Effector memory CD8-positive, alpha-beta T cell (primary cell): ENCODE measurements around the gene DDO.
A peak's percentile ranks its signal among the peaks of the same experiment; 100 is the strongest.

Source experiments
- ATAC-seq: fragments of 150-1000 bp; cut with Tn5 transposase; replicated peaks from 2 replicates; pipeline ENCODE4 v1.10.0; 2021; ENCODE audit warnings: mild to moderate bottlenecking, moderate library complexity
- DNase-seq, 3 experiments: peaks; one replicate each; pipeline ENCODE4 v3.0.0; 2021
- H3K27ac Mint-ChIP-seq, 2 donors: one replicate each; pipeline ENCODE4 v1.8.0; 2022; ENCODE audit warnings: mild to moderate bottlenecking in 2 of 2, mixed read lengths in 2 of 2, moderate library complexity in 2 of 2
- H3K27me3 Mint-ChIP-seq, 2 donors: one replicate each; pipeline ENCODE4 v1.8.0; 2022; ENCODE audit warnings: mixed read lengths in 2 of 2
- H3K36me3 Mint-ChIP-seq: one replicate; pipeline ENCODE4 v1.8.0; 2022; ENCODE audit warnings: mild to moderate bottlenecking, moderate library complexity, mixed read lengths; ENCODE audit not compliant: insufficient read depth
- H3K4me1 Mint-ChIP-seq, 2 donors: one replicate each; pipeline ENCODE4 v1.8.0; 2022; ENCODE audit warnings: low read depth in 2 of 2, mixed read lengths in 2 of 2
- H3K4me3 Mint-ChIP-seq, 2 donors: one replicate each; pipeline ENCODE4 v1.8.0; 2022; ENCODE audit warnings: mild to moderate bottlenecking in 2 of 2, mixed read lengths in 2 of 2, moderate library complexity in 2 of 2
- H3K9me3 Mint-ChIP-seq, 2 donors: one replicate each; pipeline ENCODE4 v1.8.0; 2022; ENCODE audit warnings: mixed read lengths in 2 of 2

Gene DDO

DNA sequence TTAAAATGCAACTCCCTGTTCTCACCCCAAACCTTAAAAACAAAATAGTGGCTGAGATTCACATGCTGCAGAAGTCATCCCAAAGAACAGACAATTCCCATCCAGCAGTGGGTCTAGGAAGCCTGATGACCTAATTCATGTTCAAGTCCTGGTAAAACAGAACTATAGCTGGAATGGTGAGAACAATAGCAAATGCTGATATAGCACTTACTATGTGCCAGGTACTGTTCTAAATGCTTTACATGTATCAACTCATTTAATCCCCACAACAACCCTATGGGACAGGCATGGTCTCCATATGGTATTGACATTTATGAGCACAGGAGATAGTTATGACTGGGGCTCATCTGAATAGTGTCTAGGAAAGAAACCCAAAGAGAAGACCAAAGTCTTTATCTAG is 5.6 kb downstream of the DDO start:
- DNase-seq (no peak), ATAC-seq (no peak)
- Mint-ChIP-seq H3K36me3 (no peaks in the 10 kb centered on the region), H3K27me3 (peaks cover 14 to 36% of the 10 kb centered on the region in 2 donors), H3K9me3 (no peaks in the 10 kb centered on the region), H3K27ac (no peak overlapping the region), H3K4me3 (no peak overlapping the region), H3K4me1 (peaks cover 0 to 1% of the 10 kb centered on the region in 2 donors)

GRCh38 chr6:110408901-110409300 is 6.5 kb downstream of the DDO start:
- Mint-ChIP-seq H3K27ac (no peak overlapping the region), H3K9me3 (no peaks in the 10 kb centered on the region), H3K36me3 (no peaks in the 10 kb centered on the region), H3K27me3 (peaks cover 14 to 29% of the 10 kb centered on the region in 2 donors), H3K4me1 (no peaks in the 10 kb centered on the region), H3K4me3 (no peak overlapping the region)
- ATAC-seq: no peak
- no peak for DNase-seq

DNA sequence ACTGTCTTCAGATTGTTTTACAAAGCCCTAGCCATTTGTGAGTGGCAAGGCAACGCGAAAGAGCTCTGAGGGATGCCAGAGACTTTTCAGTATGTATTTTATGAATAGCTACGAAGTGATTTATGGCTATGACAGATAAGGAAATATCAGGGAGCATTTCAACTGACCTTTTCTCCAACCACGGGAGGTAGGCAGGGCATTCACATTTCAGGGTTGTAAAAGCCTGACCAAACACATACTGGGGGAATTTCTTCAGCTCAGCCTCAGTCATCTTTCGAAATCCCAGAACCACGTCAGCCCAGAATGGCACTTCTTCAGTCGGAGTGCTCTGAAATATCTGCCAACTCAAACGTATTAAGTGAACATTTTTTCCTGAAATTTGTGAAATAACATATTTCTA is 10.8 kb downstream of the DDO start:
- no peak overlapping the region for H3K4me3 Mint-ChIP-seq
- no peaks in the 10 kb centered on the region for H3K9me3 Mint-ChIP-seq
- H3K27ac Mint-ChIP-seq: no peak overlapping the region
- ATAC-seq (no peak), DNase-seq (no peak)
- no peaks in the 10 kb centered on the region for H3K36me3 Mint-ChIP-seq
- no peaks in the 10 kb centered on the region for H3K4me1 Mint-ChIP-seq
- peaks cover 15 to 22% of the 10 kb centered on the region in 2 donors for H3K27me3 Mint-ChIP-seq

- Mint-ChIP-seq H3K36me3 (no peaks in the 10 kb centered on the region), H3K27ac (no peak overlapping the region), H3K4me3 (no peak overlapping the region), H3K27me3 (peaks cover 15 to 22% of the 10 kb centered on the region in 2 donors), H3K9me3 (no peaks in the 10 kb centered on the region), H3K4me1 (no peaks in the 10 kb centered on the region)
- DNase-seq (no peak), ATAC-seq (no peak)
These were observed 13.7 kb downstream of the DDO start for GRCh38 chr6:110401585-110402176.

GRCh38 chr6:110400208-110400607 is 15.2 kb downstream of the DDO start:
- no peak overlapping the region for H3K27ac Mint-ChIP-seq
- H3K4me3 Mint-ChIP-seq: no peak overlapping the region
- H3K36me3 Mint-ChIP-seq: no peaks in the 10 kb centered on the region
- H3K9me3 Mint-ChIP-seq: no peaks in the 10 kb centered on the region
- ATAC-seq (no peak), DNase-seq (no peak)
- H3K27me3 Mint-ChIP-seq: peaks cover 15 to 22% of the 10 kb centered on the region in 2 donors
- H3K4me1 Mint-ChIP-seq: no peaks in the 10 kb centered on the region

- Mint-ChIP-seq H3K4me1 (no peaks in the 10 kb centered on the region), H3K36me3 (no peaks in the 10 kb centered on the region), H3K4me3 (no peak overlapping the region), H3K27ac (no peak overlapping the region), H3K9me3 (no peaks in the 10 kb centered on the region), H3K27me3 (peaks cover 15 to 22% of the 10 kb centered on the region in 2 donors)
- DNase-seq (no peak), ATAC-seq (no peak)
These were observed 15.9 kb downstream of the DDO start for GRCh38 chr6:110399219-110400071.

- DNase-seq (no peak), ATAC-seq (no peak)
- H3K36me3 Mint-ChIP-seq: no peaks in the 10 kb centered on the region
- H3K9me3 Mint-ChIP-seq: no peaks in the 10 kb centered on the region
- H3K27ac Mint-ChIP-seq: no peak overlapping the region
- H3K27me3 Mint-ChIP-seq: peaks cover 15 to 22% of the 10 kb centered on the region in 2 donors
- no peak overlapping the region for H3K4me3 Mint-ChIP-seq
- no peaks in the 10 kb centered on the region for H3K4me1 Mint-ChIP-seq
These were observed 16.6 kb downstream of the DDO start for GRCh38 chr6:110398778-110399177.

DNA sequence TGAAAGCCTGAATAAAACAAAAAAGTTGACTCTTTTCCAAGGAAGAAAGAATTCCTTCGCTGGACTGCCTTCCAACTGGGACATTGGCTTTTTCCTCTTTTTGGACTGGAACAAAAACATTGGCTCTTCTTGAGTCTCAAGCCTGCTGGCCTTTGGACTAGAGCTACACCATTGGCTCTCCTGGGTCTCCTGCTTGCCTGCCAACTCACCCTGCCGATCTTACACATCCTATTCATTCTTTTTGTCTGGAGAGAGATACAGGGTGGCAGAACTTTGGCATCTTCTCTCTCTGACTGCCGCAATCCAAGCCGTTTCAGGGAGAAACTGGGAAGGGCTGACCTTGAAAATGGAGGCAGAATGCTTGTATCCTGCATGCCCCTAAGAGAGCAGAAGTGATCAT is 20.2 kb downstream of the DDO start:
- H3K36me3 Mint-ChIP-seq: no peaks in the 10 kb centered on the region
- H3K27ac Mint-ChIP-seq: no peak overlapping the region
- no peak for ATAC-seq
- H3K4me3 Mint-ChIP-seq: no peak overlapping the region
- no peaks in the 10 kb centered on the region for H3K9me3 Mint-ChIP-seq
- H3K27me3 Mint-ChIP-seq: peaks cover 0 to 14% of the 10 kb centered on the region in 2 donors
- H3K4me1 Mint-ChIP-seq: peaks cover 2 to 4% of the 10 kb centered on the region in 2 donors
- DNase-seq: no peak

DNA sequence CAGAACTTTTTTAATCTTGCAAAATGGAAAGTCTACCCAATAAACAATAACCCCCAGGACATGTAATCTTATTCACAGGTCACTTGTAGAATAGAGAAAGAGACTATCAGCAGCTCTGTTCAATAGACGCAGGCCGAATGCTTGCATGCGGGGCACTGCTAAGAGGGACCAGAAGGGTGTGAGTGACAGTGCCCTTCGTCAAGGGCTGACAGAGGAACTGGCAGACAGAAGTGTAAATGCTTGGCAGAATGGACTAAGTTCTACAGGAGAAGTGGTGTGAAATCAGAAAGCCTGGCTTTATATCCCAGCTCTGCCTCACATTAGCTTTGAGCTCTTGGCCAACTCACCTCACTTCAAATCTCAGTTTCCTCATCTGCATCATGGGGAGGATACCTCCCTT is 21.0 kb downstream of the DDO start:
- no peak for ATAC-seq
- Mint-ChIP-seq H3K27ac (no peak overlapping the region), H3K36me3 (no peaks in the 10 kb centered on the region), H3K27me3 (peaks cover 0 to 14% of the 10 kb centered on the region in 2 donors), H3K4me1 (peaks cover 4 to 7% of the 10 kb centered on the region in 2 donors), H3K4me3 (no peak overlapping the region), H3K9me3 (no peaks in the 10 kb centered on the region)
- no peak for DNase-seq

DNA sequence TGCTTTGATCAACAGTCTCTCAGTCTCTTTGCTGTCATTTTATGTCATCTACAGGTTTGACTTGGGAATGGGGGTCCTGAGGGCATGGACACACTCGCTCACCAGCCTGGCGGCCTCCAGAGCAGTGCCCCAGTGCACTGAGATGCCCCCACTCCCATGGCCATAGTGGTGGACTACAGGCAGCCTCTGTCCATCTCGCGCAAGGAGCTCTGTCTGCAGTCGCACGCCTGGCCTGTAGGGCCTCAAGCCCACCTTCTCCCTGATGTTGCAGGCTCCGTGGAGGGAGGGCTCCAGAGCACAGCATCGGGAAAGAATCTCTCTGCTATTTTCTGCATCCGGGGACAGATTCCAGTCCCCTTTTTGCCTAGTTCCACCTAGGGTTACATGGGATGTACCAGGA is 22.6 kb downstream of the DDO start:
- H3K36me3 Mint-ChIP-seq: no peaks in the 10 kb centered on the region
- no peak overlapping the region for H3K4me3 Mint-ChIP-seq
- DNase-seq (no peak), ATAC-seq (no peak)
- no peak overlapping the region for H3K27ac Mint-ChIP-seq
- H3K9me3 Mint-ChIP-seq: no peaks in the 10 kb centered on the region
- peaks cover 0 to 14% of the 10 kb centered on the region in 2 donors for H3K27me3 Mint-ChIP-seq
- H3K4me1 Mint-ChIP-seq: peaks cover 4 to 7% of the 10 kb centered on the region in 2 donors

- Mint-ChIP-seq H3K27me3 (peaks cover 0 to 14% of the 10 kb centered on the region in 2 donors), H3K4me3 (no peak overlapping the region), H3K27ac (no peak overlapping the region), H3K36me3 (no peaks in the 10 kb centered on the region), H3K9me3 (no peaks in the 10 kb centered on the region), H3K4me1 (peaks cover 4 to 7% of the 10 kb centered on the region in 2 donors)
- ATAC-seq (peak; percentile 63), DNase-seq (no peak)
These were observed 25.0 kb downstream of the DDO start for GRCh38 chr6:110390404-110390803.

DNA sequence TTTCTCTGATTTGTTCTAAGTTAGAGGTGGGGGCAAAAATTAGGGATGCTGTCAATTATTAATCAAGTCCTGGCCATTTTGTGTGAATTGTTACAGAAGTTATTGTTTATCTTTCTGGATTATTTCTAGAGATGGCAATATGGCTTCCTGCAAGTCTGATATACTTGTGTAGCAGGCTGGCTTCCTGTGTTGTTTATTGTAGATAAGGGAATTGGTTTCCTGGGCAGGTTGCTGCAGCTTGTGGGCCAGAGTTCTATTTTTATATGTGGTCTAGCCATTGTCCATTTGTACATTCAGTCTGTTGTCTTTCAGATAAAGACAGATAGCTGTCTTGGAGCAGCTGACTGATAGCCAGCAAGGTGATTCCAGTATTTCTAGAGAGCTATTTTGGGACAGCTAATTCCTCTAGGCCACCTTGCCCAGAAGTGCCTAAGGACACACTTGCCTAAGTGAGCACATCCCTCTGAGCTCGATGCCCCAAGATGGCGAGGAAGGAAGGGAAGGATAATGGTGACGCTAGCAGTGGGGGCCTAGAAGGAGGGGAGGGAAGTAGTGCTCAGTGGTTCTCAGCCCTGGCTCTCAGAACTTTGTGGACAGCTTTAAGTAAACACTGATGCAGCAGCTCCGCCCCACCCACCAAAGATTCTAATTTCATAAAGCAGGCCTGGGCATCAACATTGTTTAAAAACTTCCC is 25.5 kb downstream of the DDO start:
- peaks cover 4 to 7% of the 10 kb centered on the region in 2 donors for H3K4me1 Mint-ChIP-seq
- DNase-seq (no peak), ATAC-seq (peak; percentile 35)
- H3K27me3 Mint-ChIP-seq: peaks cover 0 to 14% of the 10 kb centered on the region in 2 donors
- no peak overlapping the region for H3K27ac Mint-ChIP-seq
- no peaks in the 10 kb centered on the region for H3K9me3 Mint-ChIP-seq
- no peak overlapping the region for H3K4me3 Mint-ChIP-seq
- H3K36me3 Mint-ChIP-seq: no peaks in the 10 kb centered on the region

DNA sequence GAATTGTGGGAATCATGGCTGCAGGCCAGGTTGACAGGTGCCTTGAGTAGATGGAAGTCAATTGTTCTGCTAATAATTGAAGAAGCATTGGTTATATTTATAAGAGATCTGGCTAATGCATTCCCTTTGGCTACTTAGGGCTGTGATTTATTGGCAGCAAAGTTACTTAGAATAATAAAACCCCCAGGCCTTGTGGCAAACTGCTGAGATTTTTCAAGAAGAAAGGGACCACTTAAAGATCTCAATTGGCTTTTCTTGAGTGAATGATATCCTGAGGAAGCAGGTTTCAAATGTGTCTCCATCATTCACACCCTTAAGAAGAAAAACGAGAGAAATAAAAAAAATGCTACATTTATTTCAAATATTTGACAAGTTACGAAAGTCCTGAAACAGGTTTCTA is 27.4 kb downstream of the DDO start:
- peaks cover 0 to 11% of the 10 kb centered on the region in 2 donors for H3K27me3 Mint-ChIP-seq
- peak overlapping the region in 1 of 2 donors; percentile 40 for H3K27ac Mint-ChIP-seq
- ATAC-seq (no peak), DNase-seq (no peak)
- H3K4me1 Mint-ChIP-seq: peaks cover 4 to 7% of the 10 kb centered on the region in 2 donors
- no peaks in the 10 kb centered on the region for H3K36me3 Mint-ChIP-seq
- H3K4me3 Mint-ChIP-seq: no peak overlapping the region
- H3K9me3 Mint-ChIP-seq: no peaks in the 10 kb centered on the region
